Measurements from ENCODE around the gene ITGA6.

Gene ITGA6

GRCh38 chr2:172465417-172466334, 38.3 kb downstream of the ITGA6 start:
- peak; percentile 79 for DNase-seq (ENCODE audit: low spot score)

GRCh38 chr2:172467382-172467781, 40.0 kb downstream of the ITGA6 start:
- no peak for DNase-seq (ENCODE audit: low spot score)

- no peak for DNase-seq (ENCODE audit: low spot score)
Measured at GRCh38 chr2:172470958-172471922, 43.9 kb downstream of the ITGA6 start.

GRCh38 chr2:172472446-172473033, 45.2 kb downstream of the ITGA6 start:
- no peak for DNase-seq (ENCODE audit: low spot score)

- no peak for DNase-seq (ENCODE audit: low spot score)
Measured at GRCh38 chr2:172473167-172473566, 45.8 kb downstream of the ITGA6 start.

GRCh38 chr2:172478353-172478752, 51.0 kb downstream of the ITGA6 start:
- DNase-seq (ENCODE audit: low spot score) = no peak

- peak; percentile 72 for DNase-seq (ENCODE audit: low spot score)
Measured at GRCh38 chr2:172480301-172481218, 53.2 kb downstream of the ITGA6 start.

GRCh38 chr2:172481507-172482262, 54.3 kb downstream of the ITGA6 start:
- no peak for DNase-seq (ENCODE audit: low spot score)

GRCh38 chr2:172484253-172484652, 56.9 kb downstream of the ITGA6 start:
- DNase-seq (ENCODE audit: low spot score) = peak; percentile 17

GRCh38 chr2:172484706-172485105, 57.3 kb downstream of the ITGA6 start:
- no peak for DNase-seq (ENCODE audit: low spot score)

- DNase-seq (ENCODE audit: low spot score) = no peak
Measured at GRCh38 chr2:172488556-172488955, 61.2 kb downstream of the ITGA6 start.

- DNase-seq (ENCODE audit: low spot score) = no peak
Measured at GRCh38 chr2:172489681-172490080, 62.3 kb downstream of the ITGA6 start.

GRCh38 chr2:172496160-172496608, 68.8 kb downstream of the ITGA6 start:
- DNase-seq (ENCODE audit: low spot score) = no peak

- DNase-seq (ENCODE audit: low spot score) = no peak
Measured at GRCh38 chr2:172507199-172507598, 79.8 kb downstream of the ITGA6 start.

GRCh38 chr2:172510088-172510487, 82.7 kb downstream of the ITGA6 start:
- no peak for DNase-seq (ENCODE audit: low spot score)

GRCh38 chr2:172510548-172510947, 83.2 kb downstream of the ITGA6 start:
- DNase-seq (ENCODE audit: low spot score) = no peak

- no peak for DNase-seq (ENCODE audit: low spot score)
Measured at GRCh38 chr2:172512810-172513523, 85.6 kb downstream of the ITGA6 start.

GRCh38 chr2:172513524-172513900, 86.1 kb downstream of the ITGA6 start:
- no peak for DNase-seq (ENCODE audit: low spot score)

- DNase-seq (ENCODE audit: low spot score) = no peak
Measured at GRCh38 chr2:172513935-172514586, 86.7 kb downstream of the ITGA6 start.
